GM23248 (cell line): ENCODE results near the gene PC.

Experiments used
- EZH2 ChIP-seq: fragments of 200-600 bp; sonication (generic); IDR thresholded peaks from 2 replicates; pipeline ENCODE4 v1.6.1; 2018; ENCODE audit warnings: antibody characterized with exemption, mild to moderate bottlenecking; ENCODE audit not compliant: insufficient read depth, poor library complexity, severe bottlenecking
- EZH2phosphoT487 ChIP-seq: fragments of 200-600 bp; sonication (generic); IDR thresholded peaks from 2 replicates; pipeline ENCODE4 v1.6.1; 2018; ENCODE audit warnings: antibody characterized with exemption, moderate library complexity, mild to moderate bottlenecking, low read depth; ENCODE audit not compliant: insufficient read depth

- TF ChIP-seq EZH2, result no peak
- TF ChIP-seq EZH2phosphoT487, result no peak
Measured at GRCh38 chr11:66936311-66936711, 21.9 kb downstream of the PC start.
